ENCODE measurements around the gene ARFRP1. TPM values are rescaled to one million over a fixed set of nuclear protein-coding genes. Genes with fewer than 3 reads are reported as not detected.

The ARFRP1 gene
- polyA plus RNA-seq, 1 experiment = 23.8 TPM

GRCh38 chr20:63703976-63704748 lies 3.6 kb downstream of the ARFRP1 start:
- ChIA-PET CTCF (no interaction called here), POLR2A (no interaction called here)
- no peaks in the 10 kb centered on the region; the same call in 1 of the 2 replicates for H3K9me3 ChIP-seq (ENCODE audit: control insufficient read depth, insufficient read depth, low read length)
- DNase-seq (ENCODE audit: low read depth, low spot score) = no peak
- H3K27ac ChIP-seq (ENCODE audit: low read depth, low read length) = no peak overlapping the region
- no peak overlapping the region for H3K4me3 ChIP-seq (ENCODE audit: low read depth, low read length)
- no peaks in the 10 kb centered on the region for H3K27me3 ChIP-seq (ENCODE audit: control insufficient read depth, insufficient read depth, low read length)
- TF ChIP-seq, protein P1, sequence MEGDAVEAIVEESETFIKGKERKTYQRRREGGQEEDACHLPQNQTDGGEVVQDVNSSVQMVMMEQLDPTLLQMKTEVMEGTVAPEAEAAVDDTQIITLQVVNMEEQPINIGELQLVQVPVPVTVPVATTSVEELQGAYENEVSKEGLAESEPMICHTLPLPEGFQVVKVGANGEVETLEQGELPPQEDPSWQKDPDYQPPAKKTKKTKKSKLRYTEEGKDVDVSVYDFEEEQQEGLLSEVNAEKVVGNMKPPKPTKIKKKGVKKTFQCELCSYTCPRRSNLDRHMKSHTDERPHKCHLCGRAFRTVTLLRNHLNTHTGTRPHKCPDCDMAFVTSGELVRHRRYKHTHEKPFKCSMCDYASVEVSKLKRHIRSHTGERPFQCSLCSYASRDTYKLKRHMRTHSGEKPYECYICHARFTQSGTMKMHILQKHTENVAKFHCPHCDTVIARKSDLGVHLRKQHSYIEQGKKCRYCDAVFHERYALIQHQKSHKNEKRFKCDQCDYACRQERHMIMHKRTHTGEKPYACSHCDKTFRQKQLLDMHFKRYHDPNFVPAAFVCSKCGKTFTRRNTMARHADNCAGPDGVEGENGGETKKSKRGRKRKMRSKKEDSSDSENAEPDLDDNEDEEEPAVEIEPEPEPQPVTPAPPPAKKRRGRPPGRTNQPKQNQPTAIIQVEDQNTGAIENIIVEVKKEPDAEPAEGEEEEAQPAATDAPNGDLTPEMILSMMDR (IDR thresholded peaks at IDR 0.05; ENCODE audit: low read depth, low read length) = no peak

DNA sequence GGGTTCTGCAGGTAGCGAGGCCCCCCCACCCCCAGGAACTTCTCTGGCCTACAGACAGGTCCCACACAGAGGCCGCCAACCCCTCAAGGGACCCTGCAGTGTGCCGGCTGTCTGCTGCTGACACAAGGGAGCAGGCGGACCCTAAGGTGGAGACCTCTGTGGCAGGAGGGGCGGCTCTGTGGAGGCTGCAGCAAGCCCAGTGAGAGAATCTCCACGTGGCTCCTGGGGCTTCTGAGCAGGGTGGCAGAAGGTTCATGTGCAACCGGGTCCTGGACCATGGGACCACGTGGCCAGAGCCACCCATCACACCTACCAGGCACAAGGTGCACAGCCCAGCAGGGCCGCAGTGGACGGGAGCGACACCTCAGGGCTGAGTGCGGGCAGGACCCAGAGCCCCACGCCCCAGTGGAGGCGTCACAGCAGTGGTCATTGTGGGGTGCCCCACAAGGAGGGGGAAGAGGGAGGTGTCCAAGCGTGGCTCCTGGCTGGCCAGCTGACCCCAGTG lies 4.3 kb downstream of the ARFRP1 start:
- DNase-seq (ENCODE audit: low read depth, low spot score) = no peak

GRCh38 chr20:63702751-63703470 lies 4.9 kb downstream of the ARFRP1 start:
- no peak for DNase-seq (ENCODE audit: low read depth, low spot score)
- Histone ChIP-seq H3K27me3 (ENCODE audit: control insufficient read depth, insufficient read depth, low read length) (no peaks in the 10 kb centered on the region), H3K4me3 (ENCODE audit: low read depth, low read length) (no peak overlapping the region), H3K27ac (ENCODE audit: low read depth, low read length) (no peak overlapping the region), H3K9me3 (ENCODE audit: control insufficient read depth, insufficient read depth, low read length) (no peaks in the 10 kb centered on the region; the same call in 1 of the 2 replicates)
- CTCF ChIA-PET = no interaction called here
- TF ChIP-seq, protein P1 (IDR thresholded peaks at IDR 0.05; ENCODE audit: low read depth, low read length) = no peak
- POLR2A ChIA-PET = no interaction called here

More for the DNA sequence above, 4.3 kb downstream of the ARFRP1 start:
- ChIA-PET CTCF (no interaction called here), POLR2A (no interaction called here)
- H3K27me3 ChIP-seq (ENCODE audit: control insufficient read depth, insufficient read depth, low read length) = no peaks in the 10 kb centered on the region
- H3K4me3 ChIP-seq (ENCODE audit: low read depth, low read length) = no peak overlapping the region
- no peak overlapping the region for H3K27ac ChIP-seq (ENCODE audit: low read depth, low read length)
- H3K9me3 ChIP-seq (ENCODE audit: control insufficient read depth, insufficient read depth, low read length) = no peaks in the 10 kb centered on the region; the same call in 1 of the 2 replicates
- TF ChIP-seq, protein P1 (IDR thresholded peaks at IDR 0.05; ENCODE audit: low read depth, low read length) = no peak

DNA sequence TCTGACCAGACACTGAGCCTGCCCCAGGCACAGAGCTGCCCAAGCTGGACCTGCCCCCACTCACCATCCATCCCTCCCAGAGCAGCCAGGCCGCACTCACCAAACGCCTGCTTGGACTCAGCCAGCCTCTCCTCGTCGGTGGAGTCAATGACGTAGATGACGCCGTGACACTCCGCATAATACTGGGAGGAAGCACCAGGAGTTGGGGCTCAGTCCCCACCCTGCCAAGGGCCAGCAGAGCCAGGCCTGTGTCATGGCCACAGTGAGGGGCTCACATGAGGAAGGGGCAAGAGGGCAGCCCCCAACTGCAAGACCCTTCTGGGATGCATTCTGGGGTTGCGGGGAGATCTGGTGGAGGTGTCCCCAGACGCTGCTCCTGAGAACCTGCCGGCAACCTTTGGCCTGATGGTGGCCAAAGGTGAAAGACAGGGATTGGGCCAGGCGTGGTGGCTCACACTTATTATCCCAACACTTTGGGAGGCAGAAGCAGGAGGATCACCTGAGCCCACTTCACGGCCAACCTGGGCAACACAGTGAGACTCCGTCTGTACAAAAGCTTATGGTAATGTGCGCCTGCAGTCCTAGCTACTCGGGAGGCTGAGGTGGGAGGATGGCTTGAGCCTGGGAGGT lies 5.6 kb downstream of the ARFRP1 start:
- Histone ChIP-seq H3K9me3 (ENCODE audit: control insufficient read depth, insufficient read depth, low read length) (no peaks in the 10 kb centered on the region; the same call in 1 of the 2 replicates), H3K27me3 (ENCODE audit: control insufficient read depth, insufficient read depth, low read length) (no peaks in the 10 kb centered on the region), H3K27ac (ENCODE audit: low read depth, low read length) (no peak overlapping the region), H3K4me3 (ENCODE audit: low read depth, low read length) (no peak overlapping the region)
- ChIA-PET CTCF (no interaction called here), POLR2A (no interaction called here)
- TF ChIP-seq, protein P1 (IDR thresholded peaks at IDR 0.05; ENCODE audit: low read depth, low read length) = no peak
- DNase-seq (ENCODE audit: low read depth, low spot score) = no peak
